ENCODE data around the gene PLK3.
"Not testable (repeated sequence)": the region's sequence is repeated elsewhere in the genome, so short reads cannot be mapped to it uniquely, and the experiment has no call there.

DNA sequence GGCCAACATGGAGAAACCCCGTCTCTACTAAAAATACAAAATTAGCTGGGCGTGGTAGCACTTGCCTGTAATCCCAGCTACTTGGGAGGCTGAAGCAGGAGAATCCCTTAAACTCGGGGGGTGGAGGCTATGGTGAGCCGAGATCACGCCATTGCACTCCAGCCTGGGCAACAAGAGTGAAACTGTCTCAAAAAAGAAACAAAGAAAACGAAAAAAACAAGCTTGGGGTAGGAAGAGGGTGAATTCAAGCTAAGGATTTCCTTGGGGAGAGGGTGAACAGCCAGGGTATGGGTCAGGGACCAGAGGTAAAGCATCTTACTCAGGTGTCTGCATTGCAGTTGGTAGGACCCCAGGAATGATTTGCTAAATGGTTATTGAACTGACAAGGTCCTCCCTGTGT is 33.8 kb upstream of the PLK3 start:
- TF ChIP-seq CTCF (IDR thresholded peaks at IDR 0.05; ENCODE audit: poor library complexity); EZH2 (IDR thresholded peaks at IDR 0.05; ENCODE audit: borderline replicate concordance): not testable (repeated sequence)

All from hepatocyte (in vitro differentiated cells).